GM19395 (cell line): ENCODE results near the gene CORO2A.
"Not testable (repeated sequence)": the region's sequence is repeated elsewhere in the genome, so short reads cannot be mapped to it uniquely, and the experiment has no call there.

Experiments used
- ATAC-seq: cut with Tn5 transposase; IDR thresholded peaks from one replicate; pipeline ENCODE4 v1.9.1; 2021; ENCODE audit warnings: mild to moderate bottlenecking, moderate library complexity; ENCODE audit not compliant: unreplicated experiment

Gene CORO2A

GRCh38 chr9:98191671-98192502, 550 bp downstream of the CORO2A start:
- ATAC-seq = peak; percentile 20

GRCh38 chr9:98191181-98191608, 1.2 kb downstream of the CORO2A start:
- no peak for ATAC-seq

- no peak for ATAC-seq
Observed at GRCh38 chr9:98190757-98191105, 1.7 kb downstream of the CORO2A start.

- no peak for ATAC-seq
Observed at GRCh38 chr9:98189412-98189811, 3.0 kb downstream of the CORO2A start.

GRCh38 chr9:98187926-98188325, 4.5 kb downstream of the CORO2A start:
- ATAC-seq = no peak

GRCh38 chr9:98186236-98186635, 6.2 kb downstream of the CORO2A start:
- ATAC-seq = no peak

GRCh38 chr9:98185611-98186171, 6.7 kb downstream of the CORO2A start:
- no peak for ATAC-seq

GRCh38 chr9:98185021-98185567, 7.3 kb downstream of the CORO2A start:
- no peak for ATAC-seq

- ATAC-seq = no peak
Observed at GRCh38 chr9:98184326-98184725, 8.1 kb downstream of the CORO2A start.

- no peak for ATAC-seq
Observed at GRCh38 chr9:98182889-98183599, 9.4 kb downstream of the CORO2A start.

GRCh38 chr9:98182069-98182820, 10.2 kb downstream of the CORO2A start:
- no peak for ATAC-seq

- no peak for ATAC-seq
Observed at GRCh38 chr9:98181746-98182068, 10.7 kb downstream of the CORO2A start.

- no peak for ATAC-seq
Observed at GRCh38 chr9:98180996-98181395, 11.4 kb downstream of the CORO2A start.

- no peak for ATAC-seq
Observed at GRCh38 chr9:98178874-98179850, 13.3 kb downstream of the CORO2A start.

- ATAC-seq = no peak
Observed at GRCh38 chr9:98176391-98177259, 15.8 kb downstream of the CORO2A start.

- ATAC-seq = no peak
Observed at GRCh38 chr9:98175762-98176161, 16.7 kb downstream of the CORO2A start.

- ATAC-seq = no peak
Observed at GRCh38 chr9:98175028-98175569, 17.3 kb downstream of the CORO2A start.

- not testable (repeated sequence) for ATAC-seq
Observed at GRCh38 chr9:98174502-98174918, 17.9 kb downstream of the CORO2A start.

- ATAC-seq = no peak
Observed at GRCh38 chr9:98173181-98173580, 19.3 kb downstream of the CORO2A start.
